Mesothelial cell of epicardium (in vitro differentiated cells): ENCODE data around the gene ZNF528. TPM values are rescaled to one million over a fixed set of nuclear protein-coding genes. Genes with fewer than 3 reads are reported as not detected.

ENCODE experiments used
- DNase-seq, 2 experiments: peaks; one replicate each; pipeline ENCODE4 v3.0.0; 2021; ENCODE audit warnings: low spot score in 2 of 2; ENCODE audit not compliant: unreplicated experiment in 2 of 2
- H3K27ac Mint-ChIP-seq: 2 replicates; pipeline ENCODE4 v1.8.0; 2021; ENCODE audit warnings: mixed read lengths
- H3K27me3 Mint-ChIP-seq: 2 replicates; pipeline ENCODE4 v1.8.0; 2021; ENCODE audit warnings: low read depth, mixed read lengths
- H3K36me3 Mint-ChIP-seq: 2 replicates; pipeline ENCODE4 v1.8.0; 2021; ENCODE audit warnings: mixed read lengths
- H3K4me1 Mint-ChIP-seq: 2 replicates; pipeline ENCODE4 v1.8.0; 2021; ENCODE audit warnings: mixed read lengths
- H3K4me3 Mint-ChIP-seq: 2 replicates; pipeline ENCODE4 v1.8.0; 2021; ENCODE audit warnings: mild to moderate bottlenecking, moderate library complexity, mixed read lengths
- H3K9me3 Mint-ChIP-seq: 2 replicates; pipeline ENCODE4 v1.8.0; 2021; ENCODE audit warnings: mixed read lengths
- CTCF ChIP-seq: fragments of 200-600 bp; sonication (generic); IDR thresholded peaks from one replicate; pipeline ENCODE4 v1.5.0; 2021; ENCODE audit warnings: antibody characterized with exemption; ENCODE audit not compliant: unreplicated experiment
- total RNA-seq: library from RNA; stranded (reverse); gene quantifications from 3 replicates; pipeline ENCODE4 v1.2.1, GENCODE V29; 2021

The ZNF528 gene
- 10.8 to 12.7 TPM (median 11.8 TPM) in 3 replicates for total RNA-seq

GRCh38 chr19:52397310-52398080 is at the start of gene ZNF528:
TSS of gene ZNF528 (plus strand) at chr19:52397849. CDS start at chr19:52402014, 4,165 bp downstream.
- DNase-seq, result no peak
- no peak within 1 kb of the TSS for H3K4me3 Mint-ChIP-seq
- H3K36me3 Mint-ChIP-seq, result peaks cover 16% of the 10 kb centered on the region
- peaks cover 59% of the 10 kb centered on the region for H3K9me3 Mint-ChIP-seq
- no peaks in the 10 kb centered on the region for H3K27me3 Mint-ChIP-seq
- H3K4me1 Mint-ChIP-seq, result no peaks in the 10 kb centered on the region
- TF ChIP-seq CTCF, result no peak
- no peak within 1 kb of the TSS for H3K27ac Mint-ChIP-seq

- H3K27me3 Mint-ChIP-seq, result no peaks in the 10 kb centered on the region
These were observed 46.1 kb upstream of the ZNF528 start for GRCh38 chr19:52351512-52351911.

GRCh38 chr19:52366414-52366824 is 31.2 kb upstream of the ZNF528 start:
- Mint-ChIP-seq H3K4me1 (no peaks in the 10 kb centered on the region), H3K27ac (no peak overlapping the region), H3K36me3 (peaks cover 78% of the 10 kb centered on the region), H3K27me3 (no peaks in the 10 kb centered on the region), H3K4me3 (no peak overlapping the region), H3K9me3 (peaks cover 60% of the 10 kb centered on the region)
- DNase-seq, result no peak
- no peak for TF ChIP-seq CTCF

More at GRCh38 chr19:52351512-52351911, 46.1 kb upstream of the ZNF528 start:
- Mint-ChIP-seq H3K27ac (no peak overlapping the region), H3K4me3 (no peak overlapping the region), H3K9me3 (peaks cover 31% of the 10 kb centered on the region), H3K4me1 (no peaks in the 10 kb centered on the region), H3K36me3 (peaks cover 72% of the 10 kb centered on the region)
- no peak for TF ChIP-seq CTCF
- no peak for DNase-seq

GRCh38 chr19:52369559-52370340 is 27.9 kb upstream of the ZNF528 start, which contains the start of gene ZNF880:
TSS of gene ZNF880 (plus strand) at chr19:52369923. CDS start at chr19:52369966, 43 bp downstream.
- no peaks in the 10 kb centered on the region for H3K4me1 Mint-ChIP-seq
- H3K36me3 Mint-ChIP-seq, result peaks cover 65% of the 10 kb centered on the region
- peaks cover 67% of the 10 kb centered on the region for H3K9me3 Mint-ChIP-seq
- TF ChIP-seq CTCF, result no peak
- no peak for DNase-seq
- no peak within 1 kb of the TSS for H3K4me3 Mint-ChIP-seq
- no peak within 1 kb of the TSS for H3K27ac Mint-ChIP-seq
- H3K27me3 Mint-ChIP-seq, result no peaks in the 10 kb centered on the region

- H3K4me3 Mint-ChIP-seq, result no peak overlapping the region
- H3K4me1 Mint-ChIP-seq, result no peaks in the 10 kb centered on the region
- DNase-seq, result no peak
- no peak for TF ChIP-seq CTCF
- H3K36me3 Mint-ChIP-seq, result peaks cover 61% of the 10 kb centered on the region
- no peak overlapping the region for H3K27ac Mint-ChIP-seq
- no peaks in the 10 kb centered on the region for H3K27me3 Mint-ChIP-seq
- peaks cover 68% of the 10 kb centered on the region for H3K9me3 Mint-ChIP-seq
These were observed 27.3 kb upstream of the ZNF528 start for GRCh38 chr19:52370341-52370710.
